Measurements from ENCODE around the gene CASQ1. TPM values are rescaled to one million over a fixed set of nuclear protein-coding genes. Genes with fewer than 3 reads are reported as not detected.

The CASQ1 gene
- total and polyA plus RNA-seq, 2 donors (not counting 3 experiments of a cell fraction or from before 2014, with no cell fraction given), result not detected

DNA sequence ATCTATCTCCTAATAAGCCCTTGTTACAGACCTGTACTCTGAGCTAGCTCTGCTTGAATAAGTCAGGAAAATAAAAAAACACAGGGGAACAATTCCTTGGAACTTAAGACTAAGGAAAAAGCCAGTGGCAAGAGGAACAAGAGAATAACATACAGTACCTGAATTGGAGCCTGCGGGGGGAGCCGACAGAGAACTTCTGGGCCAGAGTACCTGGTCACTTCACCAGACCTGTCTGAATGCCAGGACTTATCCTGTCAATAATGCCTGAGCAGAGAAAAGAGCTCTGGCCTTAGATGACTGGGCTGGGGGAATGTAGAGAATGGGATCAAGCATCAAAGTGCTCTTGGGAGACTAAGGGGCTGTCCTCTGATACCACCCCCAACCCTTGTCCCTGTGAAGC is 29.9 kb downstream of the CASQ1 start:
- peaks cover 12% of the 10 kb centered on the region for H3K4me1 ChIP-seq (ENCODE audit: control insufficient read depth, extremely low read depth, insufficient read depth, low read length)
- H3K27me3 ChIP-seq (ENCODE audit: control insufficient read depth in 2 of 2, insufficient read depth in 2 of 2, low read length in 2 of 2), result no peaks in the 10 kb centered on the region
- no peaks in the 10 kb centered on the region for H3K79me2 ChIP-seq (ENCODE audit: control insufficient read depth, insufficient read depth, low read length)
- no peak overlapping the region for H3K27ac ChIP-seq (ENCODE audit: insufficient read depth, low read depth, low read length)
- H2AFZ ChIP-seq (ENCODE audit: low read depth, low read length), result no peak overlapping the region
- no peak overlapping the region for H3K4me3 ChIP-seq (replicated peaks in 1 of 3; ENCODE audit: insufficient read depth in 1 of 3, low read depth in 1 of 3, low read length in 3 of 3)
- no peaks in the 10 kb centered on the region for H3K9me1 ChIP-seq (replicated peaks; ENCODE audit: control insufficient read depth, extremely low read depth, insufficient read depth, low read length)
- TF ChIP-seq MYC (IDR thresholded peaks at IDR 0.05; ENCODE audit: low read depth, low read length), result no peak
- TF ChIP-seq MAX (IDR thresholded peaks at IDR 0.05; ENCODE audit: insufficient read depth, insufficient read length), result no peak
- TF ChIP-seq, protein P1, sequence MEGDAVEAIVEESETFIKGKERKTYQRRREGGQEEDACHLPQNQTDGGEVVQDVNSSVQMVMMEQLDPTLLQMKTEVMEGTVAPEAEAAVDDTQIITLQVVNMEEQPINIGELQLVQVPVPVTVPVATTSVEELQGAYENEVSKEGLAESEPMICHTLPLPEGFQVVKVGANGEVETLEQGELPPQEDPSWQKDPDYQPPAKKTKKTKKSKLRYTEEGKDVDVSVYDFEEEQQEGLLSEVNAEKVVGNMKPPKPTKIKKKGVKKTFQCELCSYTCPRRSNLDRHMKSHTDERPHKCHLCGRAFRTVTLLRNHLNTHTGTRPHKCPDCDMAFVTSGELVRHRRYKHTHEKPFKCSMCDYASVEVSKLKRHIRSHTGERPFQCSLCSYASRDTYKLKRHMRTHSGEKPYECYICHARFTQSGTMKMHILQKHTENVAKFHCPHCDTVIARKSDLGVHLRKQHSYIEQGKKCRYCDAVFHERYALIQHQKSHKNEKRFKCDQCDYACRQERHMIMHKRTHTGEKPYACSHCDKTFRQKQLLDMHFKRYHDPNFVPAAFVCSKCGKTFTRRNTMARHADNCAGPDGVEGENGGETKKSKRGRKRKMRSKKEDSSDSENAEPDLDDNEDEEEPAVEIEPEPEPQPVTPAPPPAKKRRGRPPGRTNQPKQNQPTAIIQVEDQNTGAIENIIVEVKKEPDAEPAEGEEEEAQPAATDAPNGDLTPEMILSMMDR (IDR thresholded peaks at IDR 0.05; ENCODE audit: extremely low read depth in 1 of 2, insufficient read depth in 1 of 2, low read depth in 1 of 2, low read length in 2 of 2), result no peak
- no peak for TF ChIP-seq POLR2AphosphoS5 (IDR thresholded peaks at IDR 0.05; ENCODE audit: insufficient read depth, low read depth, low read length)
- TF ChIP-seq POLR2A (IDR thresholded peaks at IDR 0.05; ENCODE audit: low read depth, low read length), result no peak
- TF ChIP-seq EZH2 (IDR thresholded peaks at IDR 0.05; ENCODE audit: borderline replicate concordance, low read depth, low read length, severe bottlenecking), result no peak
- TF ChIP-seq FOS (IDR thresholded peaks at IDR 0.05; ENCODE audit: borderline replicate concordance, insufficient read depth, low read length), result no peak
- TF ChIP-seq GATA2 (IDR thresholded peaks at IDR 0.05; ENCODE audit: insufficient read depth, insufficient read length, low read depth, low read length), result no peak
- TF ChIP-seq JUN (IDR thresholded peaks at IDR 0.05; ENCODE audit: borderline replicate concordance, insufficient read depth, insufficient read length, low read depth), result no peak
- no peak for DNase-seq (ENCODE audit: low read depth, low spot score)
- no peak overlapping the region for H3K9ac ChIP-seq (replicated peaks; ENCODE audit: extremely low read depth, insufficient read depth, low read length)
- no peaks in the 10 kb centered on the region for H4K20me1 ChIP-seq (replicated peaks; ENCODE audit: control insufficient read depth, extremely low read depth, insufficient read depth, low read length)
- intact Hi-C loops (cut with micrococcal nuclease) (no loop called here), dilution Hi-C loops (cut with MboI; ENCODE audit: extremely low pct_ligation_motif_present, low sequenced_read_pairs) (no loop called here)
- no peaks in the 10 kb centered on the region for H3K9me3 ChIP-seq (replicated peaks; ENCODE audit: control insufficient read depth, insufficient read depth, low read length)
- ChIA-PET POLR2A (interaction anchor here (1.0 to 1.2 kb wide), 2 partner anchors 12 to 27 kb away, joined by 4 to 5 read pairs; no protein-coding TSS in a partner anchor), CTCF (interaction anchor here (0.7 to 6.0 kb wide), 24 partner anchors 9 to 363 kb away, joined by 3 to 511 read pairs (median 15); partner anchors contain the start of genes CASQ1, DCAF8, IGSF8 and PEX19)
- peaks cover 39 to 54% of the 10 kb centered on the region in 2 experiments for H3K36me3 ChIP-seq (ENCODE audit: control insufficient read depth in 2 of 2, extremely low read depth in 1 of 2, insufficient read depth in 2 of 2, low read length in 2 of 2)
- no peak overlapping the region for H3K4me2 ChIP-seq (ENCODE audit: insufficient read depth, low read length)
- no peak for FAIRE-seq
- BruUV-seq (replicated peaks), result no TSS peak
